Ammon's horn (tissue), 1 donor: ENCODE results near the gene DAPK2.

Experiments
- DNase-seq: peaks from one replicate; pipeline ENCODE4 v3.0.0-alpha.2; 2016; ENCODE audit warnings: low spot score

Gene DAPK2

DNA sequence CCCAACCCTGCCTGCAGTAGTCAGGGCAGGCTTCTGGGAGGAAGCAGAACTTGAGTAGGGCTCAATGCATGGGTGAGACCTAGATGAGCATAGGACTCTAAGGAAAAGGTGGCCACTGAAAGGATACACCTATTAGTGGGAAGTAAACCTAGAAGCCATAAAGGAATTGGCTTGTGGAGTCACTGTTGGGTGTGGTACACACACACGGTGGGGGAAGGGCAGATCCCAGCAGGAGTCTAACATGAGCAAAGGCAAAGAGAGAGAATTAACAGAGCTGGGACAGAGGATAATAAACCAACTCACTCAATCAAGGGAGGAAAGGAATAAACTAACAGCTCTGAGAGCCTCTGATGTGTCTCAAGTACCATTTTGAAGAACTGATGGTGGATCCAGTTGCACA lies 23.1 kb downstream of the DAPK2 start:
- no peak for DNase-seq

DNA sequence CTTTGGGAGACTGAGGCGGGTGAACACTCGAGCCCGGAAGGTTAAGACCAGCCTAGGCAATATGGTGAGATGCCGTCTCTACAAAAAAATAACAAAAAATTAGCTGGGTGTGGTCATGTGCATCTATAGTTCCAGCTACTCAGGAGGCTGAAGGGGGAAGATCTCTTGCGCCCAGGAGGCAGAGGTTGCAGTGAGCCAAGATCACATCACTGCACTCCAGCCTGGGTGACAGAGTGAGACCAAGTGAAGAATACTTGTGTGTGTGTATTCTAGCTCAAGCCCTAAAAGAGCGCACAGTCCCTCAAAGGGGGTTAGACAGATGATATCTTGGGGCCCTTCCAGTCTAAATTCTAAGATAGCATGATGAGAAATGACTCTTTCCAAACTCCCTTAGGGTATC lies 23.7 kb downstream of the DAPK2 start:
- no peak for DNase-seq

DNA sequence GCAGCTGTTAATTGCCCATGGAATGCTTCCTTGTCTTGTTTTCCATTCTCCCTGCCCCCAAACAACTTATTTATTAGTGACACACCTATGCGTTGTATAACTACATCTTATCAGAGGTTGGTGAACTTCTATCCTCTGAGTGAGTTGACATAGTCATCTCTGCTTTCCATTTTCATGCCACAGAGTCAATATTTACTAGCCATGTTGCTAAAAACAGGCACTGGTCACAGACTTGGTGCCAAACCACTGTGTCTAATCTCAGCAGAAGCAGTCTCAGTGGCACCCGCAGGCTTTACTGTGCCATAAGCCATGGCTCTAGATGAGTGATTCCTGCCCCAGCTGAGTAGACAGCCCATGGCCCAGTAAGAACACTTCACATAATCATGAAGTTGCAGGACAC lies 26.5 kb downstream of the DAPK2 start:
- no peak for DNase-seq

DNA sequence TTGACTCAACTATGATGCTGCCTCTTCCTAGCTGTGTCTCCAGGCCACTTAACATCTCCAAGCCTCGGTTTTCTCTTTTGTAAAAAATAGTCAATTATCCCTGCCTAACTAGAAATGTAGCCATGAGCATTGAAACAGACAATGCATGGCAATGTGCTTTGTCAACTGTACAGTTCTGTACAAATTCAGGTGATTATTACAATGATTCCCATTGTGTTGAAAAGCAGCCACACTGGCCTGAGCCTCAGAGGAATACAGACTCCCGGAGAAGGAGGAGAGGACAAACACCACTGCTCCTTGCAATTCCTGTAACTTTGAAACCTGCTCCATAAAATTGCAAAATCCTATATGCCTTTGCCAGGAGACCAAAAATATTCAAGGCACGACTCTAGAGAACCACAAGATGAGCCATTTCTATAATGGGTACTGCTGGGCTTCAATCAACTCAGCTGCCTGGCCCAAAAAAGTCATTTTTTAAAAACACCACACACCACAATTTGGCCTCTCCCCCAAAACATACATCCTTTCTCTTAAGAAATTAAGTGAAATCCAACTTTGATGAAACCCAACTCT lies 28.6 kb downstream of the DAPK2 start:
- no peak for DNase-seq

DNA sequence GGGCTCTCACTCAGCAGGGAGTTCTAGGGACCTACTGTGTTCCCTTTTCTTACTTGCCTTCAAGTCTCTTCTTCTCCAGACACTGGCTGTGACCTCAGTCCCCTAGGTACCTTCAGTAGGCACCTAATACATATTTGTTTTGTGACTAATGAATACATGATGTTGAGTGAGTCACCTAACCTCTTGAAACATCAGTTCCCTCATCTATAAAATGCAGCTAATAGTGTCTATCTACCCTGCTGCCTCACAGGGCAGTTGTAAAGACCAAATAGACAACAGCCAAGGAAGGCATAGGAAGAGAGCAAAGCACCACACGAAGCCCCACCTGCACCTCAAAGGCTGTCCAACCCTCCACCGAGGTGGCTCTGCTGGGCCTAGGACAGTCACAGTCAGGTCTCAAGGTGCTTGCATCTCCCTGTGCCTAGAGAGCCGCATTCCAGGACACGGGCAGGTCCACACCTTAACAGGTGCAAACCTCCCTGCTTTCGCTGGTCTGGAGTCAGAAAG lies 29.1 kb downstream of the DAPK2 start:
- no peak for DNase-seq

DNA sequence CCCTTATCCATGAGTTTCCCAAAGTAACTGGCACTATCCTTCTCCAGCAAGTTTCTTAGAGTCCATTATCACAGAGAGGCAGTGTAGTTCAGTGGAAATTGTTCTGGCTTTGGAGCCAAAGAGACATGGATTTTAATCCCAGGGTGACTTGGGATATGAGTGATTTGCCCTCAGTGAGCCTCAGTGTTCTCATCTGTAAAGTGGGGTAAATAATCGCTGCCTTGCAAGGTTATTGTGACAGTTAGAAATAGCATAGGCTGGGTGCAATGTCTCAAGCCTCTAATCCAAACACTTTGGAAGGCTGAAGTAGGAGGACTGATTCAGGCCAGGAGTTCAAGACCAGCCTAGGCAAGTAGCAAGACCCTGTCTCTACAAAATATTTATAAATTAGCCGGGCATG lies 30.0 kb downstream of the DAPK2 start:
- no peak for DNase-seq

DNA sequence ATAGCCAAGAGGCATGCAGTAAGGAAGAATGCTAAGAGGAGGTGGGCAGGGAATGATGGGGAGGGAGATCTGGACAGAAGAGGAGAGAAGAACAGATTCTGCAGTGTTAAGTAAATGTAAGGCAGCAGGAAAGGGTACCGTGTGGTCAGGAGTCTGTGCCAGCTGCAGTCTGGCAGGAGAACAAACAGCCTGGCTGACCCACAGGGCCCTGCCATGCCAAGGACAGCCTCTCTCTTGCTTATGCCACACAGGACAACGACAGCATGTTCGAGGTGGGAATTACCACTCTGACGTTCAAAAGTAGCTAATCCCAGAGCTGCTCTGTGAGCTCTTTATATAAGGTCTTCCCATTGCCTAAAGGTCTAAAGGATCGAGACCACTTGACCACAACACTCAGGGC lies 31.3 kb downstream of the DAPK2 start:
- DNase-seq, result no peak

DNA sequence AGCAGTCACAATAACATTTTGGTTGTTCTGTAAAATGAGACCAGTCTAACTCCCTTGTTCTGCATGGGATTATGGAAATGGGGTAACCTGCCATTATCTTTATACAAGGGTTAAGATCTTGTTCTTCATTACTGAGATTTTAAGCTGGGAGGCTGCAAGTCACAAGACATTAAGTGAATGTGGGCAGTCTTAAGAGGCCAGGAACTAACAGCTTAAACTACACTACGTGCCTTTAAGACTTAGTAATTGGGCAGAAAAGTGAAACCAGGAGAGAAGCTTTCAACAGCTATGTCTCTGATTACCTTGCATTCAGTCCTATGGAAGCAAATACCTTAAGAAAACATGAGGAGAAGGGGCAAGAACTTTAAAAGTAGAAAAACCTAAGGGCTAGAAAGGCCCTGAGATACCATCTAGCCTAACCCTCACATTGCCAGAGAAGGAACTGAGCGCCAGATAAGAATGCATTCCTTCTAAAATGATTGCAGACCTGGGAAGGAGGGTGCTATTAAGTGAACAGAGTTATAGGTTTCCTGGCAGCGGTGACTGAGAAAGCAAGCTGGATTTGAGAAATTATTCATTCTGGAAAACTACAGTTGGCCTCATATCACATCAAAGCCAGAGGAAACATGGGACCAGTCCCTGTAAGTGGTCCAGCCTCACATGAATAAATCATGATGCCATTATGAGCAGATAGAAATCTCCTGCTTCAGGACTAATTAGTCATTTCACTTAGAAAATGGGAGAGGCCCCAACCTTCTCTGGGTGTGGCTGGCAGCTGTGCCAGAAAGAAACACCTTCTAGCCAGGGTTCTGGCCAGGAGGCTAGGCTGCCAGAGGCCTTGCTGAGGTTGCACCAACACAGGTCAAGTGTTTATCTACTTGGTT lies 32.9 kb downstream of the DAPK2 start:
- DNase-seq, result no peak

DNA sequence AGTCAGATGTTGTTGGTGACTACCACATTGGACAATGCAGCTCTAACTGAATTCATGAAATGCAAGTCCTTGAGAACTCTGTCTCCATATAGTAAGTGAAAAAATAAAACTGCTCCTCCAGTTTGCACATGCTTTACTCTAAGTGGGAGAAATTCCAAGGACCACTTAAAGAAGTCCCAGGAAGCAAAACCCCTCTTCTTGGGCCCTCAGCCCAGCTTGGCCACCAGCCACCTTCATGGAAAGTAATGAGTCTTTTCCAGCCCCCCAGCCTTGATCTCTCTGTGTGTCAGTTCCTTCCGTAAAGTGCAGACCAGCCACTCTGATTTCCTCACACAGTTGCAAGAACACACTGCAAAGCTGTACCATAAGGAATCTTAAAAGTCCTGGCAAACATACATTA lies 34.5 kb downstream of the DAPK2 start:
- DNase-seq, result no peak

DNA sequence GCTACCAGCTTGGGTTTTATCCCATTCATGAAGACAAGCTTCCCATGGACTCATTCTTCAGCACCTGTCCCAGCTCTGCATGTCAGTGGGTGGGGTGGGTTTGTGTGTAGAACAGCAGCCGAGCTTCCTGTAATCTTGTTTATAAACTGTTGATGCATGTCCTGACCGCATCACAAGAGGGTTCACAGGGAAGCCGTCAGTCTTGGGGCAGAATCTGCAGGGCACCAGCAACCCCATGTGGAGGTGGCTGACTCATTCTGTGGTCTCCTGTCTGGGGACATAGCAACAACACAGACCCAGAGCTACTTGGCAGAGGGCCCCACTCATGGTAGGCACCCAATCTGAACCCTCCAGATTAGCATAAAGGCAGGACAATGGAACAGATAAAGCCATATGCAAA lies 35.6 kb downstream of the DAPK2 start:
- no peak for DNase-seq

DNA sequence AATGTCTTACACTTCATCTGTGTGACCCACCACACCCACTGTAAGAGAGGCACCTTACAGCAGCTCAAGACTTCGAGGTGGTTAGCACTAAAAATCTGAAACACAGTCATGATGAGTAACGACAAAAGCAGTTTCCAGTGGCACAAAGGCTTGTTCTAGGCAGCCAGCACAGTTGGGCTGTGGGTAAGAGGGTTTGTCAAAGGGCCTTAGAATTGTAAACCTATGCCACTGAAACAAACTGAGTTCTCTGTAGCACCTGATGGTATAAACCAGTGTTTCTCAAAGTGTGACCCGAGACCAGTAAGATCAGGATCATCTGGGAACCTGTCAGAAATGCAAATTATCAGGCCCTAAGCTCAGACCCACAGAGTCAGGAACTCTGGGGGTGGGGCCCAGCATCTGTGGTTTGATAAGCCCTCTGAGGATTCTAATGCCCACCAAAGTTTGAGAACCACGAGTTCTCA lies 36.5 kb downstream of the DAPK2 start:
- DNase-seq, result no peak

DNA sequence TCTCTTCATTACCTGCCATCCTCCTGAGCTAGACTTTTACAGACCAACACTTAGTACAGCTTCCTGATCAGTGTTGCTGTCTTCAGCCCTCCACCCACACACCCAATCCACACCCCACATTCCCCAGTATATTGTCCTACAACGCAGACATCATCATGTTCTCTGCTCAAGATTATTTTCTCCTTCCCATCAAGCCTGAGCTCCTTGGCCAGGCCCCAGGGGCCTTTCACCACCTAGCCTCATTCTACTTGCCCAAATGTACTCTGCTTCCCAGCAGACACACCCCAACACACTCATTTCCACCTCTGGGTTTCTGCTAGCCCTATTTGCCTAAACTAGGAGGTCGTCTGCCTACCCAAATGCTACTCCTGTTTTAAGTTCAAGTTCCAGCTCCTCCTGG lies 37.0 kb downstream of the DAPK2 start:
- no peak for DNase-seq

DNA sequence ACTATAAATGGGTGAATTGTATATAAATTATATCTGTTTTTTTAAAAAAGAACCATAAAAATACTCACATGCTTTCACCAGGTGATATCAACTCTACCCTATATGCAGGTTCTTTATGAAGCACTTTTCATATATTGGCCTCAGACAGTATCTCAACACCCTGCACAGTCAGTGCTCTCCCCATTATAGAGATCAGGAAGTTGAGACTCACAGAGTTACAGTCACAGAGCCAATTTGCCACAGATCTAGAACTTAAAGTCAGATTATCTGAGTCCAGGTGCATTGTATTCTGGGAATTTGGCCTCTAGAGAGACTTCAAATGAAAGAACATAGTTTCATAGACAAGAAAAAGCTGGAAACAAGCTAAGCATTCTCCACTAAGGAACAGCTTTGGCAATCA lies 38.1 kb downstream of the DAPK2 start:
- DNase-seq, result no peak

DNA sequence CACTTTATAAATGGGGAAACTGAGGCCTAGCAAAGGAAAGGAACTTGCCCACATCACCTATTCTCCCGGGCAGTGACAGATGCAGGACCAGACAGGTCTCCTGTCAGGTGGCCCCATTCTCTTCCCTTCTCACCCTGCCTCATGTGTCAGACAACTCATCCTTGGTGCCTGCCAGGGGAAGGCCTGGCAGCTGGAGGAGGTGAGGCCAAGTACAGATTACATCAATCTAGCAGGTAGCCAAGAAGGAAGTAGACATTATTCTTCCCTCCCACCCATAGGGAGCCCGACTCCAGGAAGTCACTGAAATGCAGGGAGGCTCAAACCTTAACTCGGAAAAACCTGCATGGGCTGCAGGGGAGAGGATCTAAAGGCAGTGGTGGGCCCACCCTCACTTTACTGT lies 39.6 kb downstream of the DAPK2 start:
- DNase-seq, result no peak

DNA sequence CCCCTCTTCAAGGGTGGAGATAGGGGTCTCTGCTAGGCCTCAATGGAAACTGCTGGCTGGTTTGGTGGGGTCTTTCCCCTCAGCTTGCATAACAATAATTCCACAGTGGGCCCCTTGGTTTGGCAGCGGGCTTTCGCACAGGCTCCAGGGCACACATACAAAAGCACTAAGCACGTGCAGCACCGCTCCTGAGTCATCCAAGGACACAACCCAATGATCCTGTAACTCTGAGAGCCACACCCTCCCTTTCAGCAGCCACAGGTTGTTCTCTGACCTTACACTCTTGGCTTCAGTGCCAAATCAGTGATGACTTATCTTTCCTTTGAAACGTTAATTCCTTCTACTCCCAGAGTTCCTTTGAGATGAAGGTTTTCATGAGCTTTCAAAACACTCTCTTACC lies 41.7 kb downstream of the DAPK2 start:
- DNase-seq, result no peak

DNA sequence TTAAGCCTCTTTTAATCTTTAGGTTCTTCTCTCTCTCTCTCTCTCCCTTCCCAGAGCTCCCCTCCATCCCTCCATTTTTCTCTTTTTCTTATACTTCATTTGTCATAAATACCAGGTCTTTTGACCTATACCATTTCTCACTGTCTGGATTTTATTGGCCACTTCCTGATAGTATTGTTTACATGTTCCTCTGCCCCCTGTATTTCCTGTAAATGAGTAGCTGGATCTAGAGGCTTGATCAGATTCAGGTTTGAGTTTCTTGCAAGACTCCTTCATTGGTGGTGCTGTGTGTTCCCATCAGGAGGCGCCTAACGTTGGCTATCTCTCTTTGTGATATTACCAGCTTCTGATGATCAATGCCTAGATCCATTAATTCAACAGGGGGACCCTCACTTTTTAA lies 42.2 kb downstream of the DAPK2 start:
- no peak for DNase-seq

DNA sequence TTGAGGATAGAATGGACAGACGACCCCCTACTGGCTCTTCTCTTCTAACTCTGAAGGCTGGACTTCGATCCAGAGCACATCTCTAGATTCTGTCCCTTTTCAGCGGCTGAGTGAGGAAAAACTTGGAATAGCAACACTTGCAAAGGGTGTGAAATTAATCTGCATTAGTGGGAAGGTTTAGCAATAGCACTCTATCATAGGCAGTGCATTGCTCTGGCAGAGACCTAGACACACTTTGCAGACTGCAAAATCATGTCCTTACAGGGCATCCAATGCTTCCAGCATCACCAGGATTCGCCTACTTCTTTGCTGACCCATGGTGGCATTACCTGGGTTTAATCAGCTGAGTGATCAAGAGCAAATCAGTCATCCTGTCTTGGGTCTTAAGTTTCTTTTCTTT lies 43.1 kb downstream of the DAPK2 start:
- DNase-seq, result no peak

DNA sequence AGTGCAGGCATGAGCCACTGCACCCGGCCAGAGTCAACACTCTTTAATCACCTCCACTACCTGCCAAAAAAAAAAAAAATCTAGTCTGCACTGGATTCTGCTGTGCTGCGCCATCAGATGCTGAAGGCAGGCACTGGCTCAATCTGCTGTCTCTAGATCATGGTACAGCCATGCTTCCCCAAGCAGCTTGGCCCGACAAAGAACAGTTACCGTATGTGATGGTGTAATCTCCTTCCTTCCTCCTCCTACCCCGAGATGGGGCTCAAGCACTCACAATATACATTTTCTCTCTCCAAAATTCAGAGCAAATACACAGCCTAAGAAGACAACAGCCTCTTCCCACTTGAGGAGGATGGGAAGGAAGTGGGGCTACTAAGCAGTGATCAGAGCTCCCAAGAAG lies 45.1 kb downstream of the DAPK2 start:
- no peak for DNase-seq

DNA sequence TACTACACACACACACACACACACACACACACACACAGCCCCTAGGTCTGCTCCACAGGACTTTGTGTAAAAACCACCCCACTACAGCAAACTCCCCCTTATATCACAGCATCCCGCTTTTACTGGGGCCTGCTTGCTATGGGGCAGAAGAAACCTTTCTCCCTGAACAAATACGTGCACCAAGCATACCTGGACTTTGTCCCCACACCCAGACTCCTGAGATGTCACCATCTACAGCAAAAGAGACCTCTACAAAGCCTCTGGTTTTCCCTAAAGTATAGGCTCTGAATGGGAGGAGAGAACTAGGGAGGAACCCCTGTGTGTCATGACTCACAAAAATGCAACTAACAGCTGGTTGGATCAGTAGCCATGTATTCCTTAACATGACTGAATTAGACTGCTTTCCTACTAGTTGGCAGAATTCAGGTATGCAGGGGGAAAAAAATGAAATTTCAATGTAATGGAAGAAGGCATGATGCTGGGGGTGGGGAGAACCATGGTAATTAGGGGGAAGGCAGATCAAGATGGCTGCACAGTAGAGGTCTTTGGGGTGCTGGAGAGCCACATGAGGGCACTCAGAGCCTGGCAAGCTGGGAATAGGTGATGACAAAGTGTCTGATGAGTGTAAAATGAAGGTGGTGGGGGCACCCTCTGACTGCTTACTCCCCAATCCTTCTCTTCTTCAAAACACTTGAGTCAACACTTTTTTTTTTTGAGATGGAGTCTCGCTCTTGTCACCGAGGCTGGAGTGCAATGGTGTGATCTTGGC lies 45.9 kb downstream of the DAPK2 start:
- DNase-seq, result no peak

DNA sequence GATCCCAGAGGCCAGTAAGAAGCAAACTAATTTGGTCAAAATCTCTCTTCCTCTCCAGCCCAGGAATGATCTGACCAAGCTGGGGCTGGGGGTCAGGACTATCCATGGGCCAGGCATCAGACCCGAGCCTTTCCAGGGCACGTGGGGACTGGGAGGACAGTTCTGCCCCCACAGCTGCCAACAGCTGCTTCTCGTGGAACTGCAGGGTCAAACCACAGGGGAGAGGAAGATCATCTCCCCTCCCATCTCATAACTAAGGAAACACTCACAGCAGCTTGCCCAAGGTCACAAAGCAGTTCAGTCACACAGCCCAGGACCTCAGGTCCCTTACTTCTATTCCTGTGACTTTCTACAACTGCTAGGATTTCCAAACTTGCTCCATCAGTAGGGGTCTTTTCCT lies 47.1 kb downstream of the DAPK2 start:
- no peak for DNase-seq

DNA sequence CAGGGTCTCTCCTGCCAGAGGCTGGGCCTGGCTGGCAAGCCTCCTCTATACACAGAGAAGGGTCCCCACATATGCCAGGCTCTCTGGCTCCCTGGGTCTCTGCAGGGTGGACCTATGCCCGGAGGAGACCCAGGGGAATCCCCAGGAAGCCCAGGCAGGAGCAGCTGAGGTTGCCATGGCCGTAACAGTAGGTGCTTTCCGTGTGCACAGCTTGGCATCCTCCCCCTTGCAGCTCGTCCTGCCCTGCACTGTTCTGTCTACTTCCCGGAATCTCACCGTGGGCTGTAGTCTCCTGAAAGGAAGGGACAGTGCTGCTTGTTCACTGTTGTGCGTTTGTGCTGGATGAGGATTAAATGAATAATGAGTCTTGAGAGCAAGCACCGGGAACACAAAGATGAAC lies 47.8 kb downstream of the DAPK2 start:
- no peak for DNase-seq

DNA sequence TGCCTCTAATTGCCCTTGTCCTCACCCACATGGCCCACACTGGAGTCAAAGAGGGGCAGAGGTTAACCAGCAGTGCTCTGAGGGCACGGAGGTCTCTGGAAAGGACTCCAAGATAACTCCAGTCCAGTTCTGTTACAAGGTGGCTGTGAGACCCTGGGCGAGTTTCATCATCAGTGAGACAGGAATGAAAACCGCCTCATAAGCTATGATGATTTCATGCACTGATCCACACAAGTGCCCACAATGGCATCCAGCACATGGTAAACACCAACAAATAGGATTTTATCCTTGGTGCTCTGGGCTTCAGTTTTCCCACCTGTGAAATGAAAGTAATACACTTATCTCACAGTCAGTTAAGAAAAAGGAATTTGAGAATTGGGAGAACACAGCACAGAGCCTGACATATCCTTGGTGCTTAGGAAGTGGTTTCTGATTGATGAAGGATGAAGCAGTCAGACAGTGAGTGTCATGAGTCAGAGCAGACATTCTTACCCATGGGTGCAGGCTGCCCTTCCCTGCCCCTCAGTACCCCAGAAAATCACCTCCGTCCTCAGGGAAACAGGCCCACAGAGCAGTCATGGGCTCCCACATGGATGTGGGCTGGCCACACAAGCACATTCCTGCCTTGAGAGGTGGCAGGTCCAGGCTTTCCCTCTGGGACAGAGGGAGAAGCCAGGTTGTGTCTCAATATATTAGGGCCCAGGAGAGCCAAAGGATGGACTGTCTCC lies 48.4 kb downstream of the DAPK2 start:
- no peak for DNase-seq
